GM08714 (cell line): Measurements from ENCODE around the gene GLRA3.
"Not testable (repeated sequence)": the region's sequence is repeated elsewhere in the genome, so short reads cannot be mapped to it uniquely, and the experiment has no call there.

ENCODE experiments used
- H3K4me3 ChIP-seq: fragments of 200-500 bp; sonication (Bioruptor generic); 2 replicates; pipeline ENCODE4 v1.5.1; 2014; ENCODE audit warnings: mild to moderate bottlenecking, low read length, inconsistent platforms
- ZNF274 ChIP-seq: IDR thresholded peaks from 2 replicates; pipeline ENCODE4 v1.6.1; 2012; ENCODE audit warnings: mild to moderate bottlenecking, low read depth, low read length

The GLRA3 gene

DNA sequence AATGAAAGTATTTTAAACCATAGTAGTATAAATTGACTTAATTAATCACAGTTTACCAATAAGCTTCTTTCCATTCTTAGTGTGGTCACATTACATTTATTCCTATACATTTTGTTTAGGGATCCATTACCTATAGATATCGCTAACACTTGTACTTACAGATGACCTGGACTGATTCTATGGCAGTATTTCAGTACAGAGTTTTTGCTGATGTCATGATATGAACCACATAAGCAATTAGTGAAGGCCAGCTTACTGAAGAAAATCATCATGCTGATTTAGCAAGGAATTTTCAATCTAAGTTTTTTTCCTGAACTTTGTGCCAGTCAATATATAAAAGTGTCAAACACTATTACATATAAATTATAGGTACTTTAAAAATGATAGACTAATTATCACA, 193.3 kb downstream of the GLRA3 start:
- TF ChIP-seq ZNF274: no peak
- no peak overlapping the region for H3K4me3 ChIP-seq

DNA sequence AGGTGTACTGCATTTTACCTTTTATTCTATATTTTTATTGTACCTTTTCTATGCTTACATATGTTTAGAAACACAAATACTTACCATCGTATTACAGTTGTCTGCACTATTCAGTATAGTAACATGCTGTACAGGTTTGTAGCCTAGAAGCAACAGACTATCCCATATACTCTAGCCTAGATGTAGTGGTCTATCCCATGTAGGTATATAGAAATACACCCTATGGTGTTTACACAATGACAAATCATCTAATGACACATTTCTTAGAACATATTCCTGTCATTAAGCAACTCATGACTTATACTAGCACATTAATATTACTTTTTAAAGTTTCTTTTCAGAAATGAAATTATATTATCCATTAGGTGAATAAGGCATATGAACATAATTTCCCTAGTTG, 195.6 kb downstream of the GLRA3 start:
- no peak for TF ChIP-seq ZNF274
- H3K4me3 ChIP-seq: no peak overlapping the region

DNA sequence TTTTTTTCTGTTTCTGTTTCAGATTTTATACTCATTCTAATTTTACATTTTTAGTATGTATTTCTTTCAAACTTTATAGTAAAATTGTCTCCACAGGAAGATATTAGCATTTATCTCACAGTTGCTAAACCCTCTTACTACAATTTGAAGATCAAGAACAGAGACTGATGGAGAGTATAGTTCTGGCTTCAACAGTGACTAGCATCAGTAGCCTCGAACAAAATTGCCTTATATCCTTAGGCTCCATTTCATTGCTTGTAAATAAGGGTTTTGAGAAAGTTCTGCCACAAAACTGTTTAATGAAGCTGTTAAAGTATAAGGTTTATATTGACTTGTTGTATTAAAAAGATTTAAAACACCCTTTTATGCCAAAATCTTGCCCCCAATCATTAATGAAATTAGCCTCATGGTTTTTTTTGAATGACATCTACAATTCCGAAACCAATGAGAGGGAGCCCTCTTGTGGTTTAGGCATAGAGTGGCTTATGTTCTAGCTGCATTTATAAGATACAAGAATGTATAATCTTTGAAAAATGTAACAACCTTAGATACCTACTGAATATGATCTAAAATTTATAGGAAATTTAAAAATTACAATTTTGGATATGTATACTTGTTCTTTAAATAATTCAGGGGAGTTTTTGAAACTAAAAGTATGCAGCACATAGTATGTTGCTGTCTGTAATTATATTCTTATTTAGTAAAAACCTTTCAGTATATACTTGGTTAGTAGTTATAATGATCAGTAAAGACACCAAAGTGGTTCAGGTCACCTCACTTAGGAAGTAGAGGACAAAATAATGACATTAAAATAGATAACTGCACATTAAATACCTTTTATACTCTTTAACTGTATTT, 196.9 kb downstream of the GLRA3 start:
- no peak overlapping the region for H3K4me3 ChIP-seq
- TF ChIP-seq ZNF274: no peak

DNA sequence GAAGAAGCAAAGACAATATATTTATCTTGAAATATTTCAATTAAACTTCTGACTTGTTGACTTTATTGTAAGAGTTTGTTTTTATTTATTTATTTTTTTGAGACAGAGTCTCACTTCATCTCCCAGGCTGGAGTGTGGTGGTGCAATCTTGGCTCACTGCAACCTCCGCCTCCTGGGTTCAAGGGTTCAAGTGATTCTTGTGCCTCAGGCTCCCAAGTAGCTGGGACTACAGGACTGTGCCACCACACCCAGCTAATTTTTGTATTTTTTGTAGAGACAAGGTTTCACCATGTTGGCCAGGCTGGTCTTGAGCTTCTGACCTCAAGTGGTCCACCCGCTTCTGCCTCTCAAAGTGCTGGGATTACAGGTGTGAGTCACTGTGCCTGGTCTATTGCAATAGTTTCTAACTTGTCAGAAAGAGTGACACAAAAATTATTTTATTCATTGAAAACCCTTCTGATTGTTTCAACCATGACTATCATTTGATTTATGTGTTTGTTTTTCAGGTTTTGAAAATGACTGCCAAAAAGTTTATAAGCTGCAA, 199.1 kb downstream of the GLRA3 start:
- H3K4me3 ChIP-seq: not testable (repeated sequence)

DNA sequence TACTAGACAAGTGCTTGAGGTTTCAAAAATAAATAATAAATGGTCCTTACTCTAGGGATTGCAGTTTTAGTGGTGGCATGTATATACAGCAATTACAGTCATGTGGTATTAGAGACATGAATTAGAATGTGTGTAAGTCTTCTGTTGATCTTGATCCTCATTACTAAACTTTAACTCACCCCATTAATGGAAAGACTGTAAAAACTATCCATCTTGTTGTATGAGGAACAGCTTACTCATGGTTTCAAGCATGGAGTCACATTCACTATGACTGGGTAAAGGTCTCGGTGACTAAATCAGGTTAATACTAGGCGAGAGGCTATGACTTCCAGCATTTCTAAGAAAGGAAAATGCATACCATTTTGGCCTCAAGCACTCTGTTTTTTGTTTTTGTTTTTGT, 199.8 kb downstream of the GLRA3 start:
- no peak overlapping the region for H3K4me3 ChIP-seq
- TF ChIP-seq ZNF274: no peak

DNA sequence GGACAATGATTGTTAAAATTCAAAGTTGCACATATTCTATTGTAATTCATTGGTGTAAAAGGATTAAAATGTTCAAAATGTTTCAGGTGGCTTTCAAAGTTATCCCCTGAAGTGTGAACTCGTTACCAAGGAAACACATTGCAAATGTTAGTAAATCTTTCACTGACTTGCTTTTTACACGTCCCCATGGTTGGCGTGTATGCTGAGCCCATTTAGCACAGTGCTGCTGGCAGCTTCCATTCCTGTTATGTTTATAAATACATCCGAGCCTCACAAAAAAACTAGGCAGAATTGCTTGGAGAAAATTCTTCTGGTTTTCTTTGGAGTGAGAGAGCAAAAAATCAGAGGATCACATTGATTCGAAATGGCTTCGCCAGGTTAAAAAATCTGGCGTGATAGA, 200.9 kb downstream of the GLRA3 start:
- H3K4me3 ChIP-seq: no peak overlapping the region
- no peak for TF ChIP-seq ZNF274

DNA sequence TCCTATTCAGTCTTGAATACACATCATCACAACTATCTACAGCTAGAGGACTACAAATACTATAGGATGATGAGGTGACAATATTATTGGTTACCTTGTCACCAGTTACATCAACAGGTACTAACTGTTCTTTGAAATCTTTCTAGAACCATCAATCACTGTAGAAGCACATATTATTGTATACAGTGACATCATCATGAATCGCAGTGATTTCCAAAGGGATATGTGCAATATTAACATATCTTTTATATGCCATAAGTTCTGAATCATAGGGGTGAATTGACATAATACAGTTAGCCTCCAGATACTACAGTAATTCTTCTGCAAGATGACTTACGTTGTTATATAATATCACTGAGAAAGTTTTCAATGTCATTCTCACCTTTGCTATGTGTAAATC, 201.6 kb downstream of the GLRA3 start:
- H3K4me3 ChIP-seq: no peak overlapping the region
- no peak for TF ChIP-seq ZNF274

DNA sequence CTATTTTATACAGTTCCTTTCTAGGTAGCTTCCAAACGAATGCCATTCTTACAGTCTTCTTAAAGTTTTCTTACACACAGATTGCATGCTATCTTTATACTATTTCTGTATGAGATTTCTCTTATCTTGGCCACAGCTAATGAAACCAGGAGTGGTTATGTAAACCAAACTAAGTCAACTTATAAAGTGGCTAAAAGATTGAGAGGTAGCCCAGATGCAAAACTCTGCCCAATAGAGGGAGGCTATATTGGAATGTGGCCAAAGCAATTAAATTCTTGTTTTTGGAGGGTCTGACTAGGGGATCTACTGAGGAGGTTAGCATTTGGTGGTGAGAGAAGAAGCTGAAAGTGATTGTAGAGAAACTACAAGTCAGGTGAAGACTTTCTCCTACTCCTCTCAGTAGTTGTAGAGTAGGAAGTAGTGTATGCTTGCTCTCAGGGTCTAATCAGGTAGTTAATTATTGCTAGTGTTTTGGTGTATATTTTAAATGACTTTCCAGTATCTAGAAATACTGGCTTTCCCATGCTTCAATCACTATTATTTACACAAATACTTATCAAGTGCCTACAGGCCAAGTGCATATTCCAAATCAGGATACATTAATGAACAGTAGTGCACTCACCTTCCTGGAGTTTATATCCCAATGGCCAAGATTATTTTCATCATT, 202.6 kb downstream of the GLRA3 start:
- no peak overlapping the region for H3K4me3 ChIP-seq
- TF ChIP-seq ZNF274: no peak

DNA sequence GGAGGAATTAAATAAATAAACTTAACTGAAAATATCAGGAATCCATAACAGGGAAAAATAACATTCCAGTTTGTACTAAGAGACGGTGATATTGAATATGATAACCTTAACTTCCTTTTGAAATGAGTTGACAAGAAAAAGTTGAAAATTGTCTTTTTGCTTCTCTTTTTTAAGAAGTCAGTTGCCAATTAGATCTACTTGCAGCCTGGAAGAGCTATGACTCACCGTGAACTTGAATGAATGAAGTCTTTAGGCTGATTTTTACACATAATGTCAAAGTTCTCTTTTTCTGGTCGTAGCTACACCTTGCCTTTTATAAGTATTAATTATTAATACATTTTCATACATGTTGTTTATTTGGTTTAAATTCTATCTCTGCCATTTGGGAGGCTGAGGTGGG, 212.4 kb downstream of the GLRA3 start:
- H3K4me3 ChIP-seq: no peak overlapping the region

DNA sequence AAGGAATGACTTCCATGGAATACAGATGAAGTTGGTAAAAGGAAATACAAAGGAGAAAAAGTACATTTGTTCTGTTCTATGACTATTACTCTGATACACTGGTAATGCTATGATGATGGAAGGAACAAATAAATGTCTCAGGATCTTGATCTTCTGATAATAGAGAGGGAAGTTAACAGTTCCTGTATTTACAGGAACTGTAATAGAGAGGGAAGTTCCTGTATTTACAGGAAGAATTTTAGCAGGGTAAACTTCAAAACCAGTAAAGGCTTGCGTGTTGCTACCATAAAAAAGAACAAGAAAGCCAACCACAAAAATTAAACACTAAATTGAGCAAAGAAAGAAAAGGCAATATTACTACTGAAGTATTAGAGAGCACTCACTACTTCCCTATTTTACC, 215.1 kb downstream of the GLRA3 start:
- no peak for TF ChIP-seq ZNF274
- H3K4me3 ChIP-seq: no peak overlapping the region

More for the DNA sequence above, 212.4 kb downstream of the GLRA3 start:
- no peak for TF ChIP-seq ZNF274

DNA sequence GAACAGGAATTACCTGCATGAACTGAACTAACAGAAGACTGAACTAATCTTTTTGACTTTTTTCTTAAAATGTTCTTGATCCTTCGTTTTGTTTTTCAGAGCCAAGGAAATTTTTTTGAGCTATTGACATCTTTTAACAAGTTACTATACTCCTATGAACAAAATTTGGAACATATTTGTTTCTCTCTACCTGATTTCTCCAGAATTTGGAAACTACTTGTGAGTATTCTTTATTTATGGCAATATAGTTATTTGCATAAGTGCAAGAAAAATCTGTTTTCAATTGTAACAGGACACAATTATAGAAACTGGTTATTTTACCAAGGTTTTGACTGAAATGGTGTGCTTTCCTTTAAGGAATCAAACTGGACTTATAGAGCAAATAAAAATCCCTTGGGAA, 217.3 kb downstream of the GLRA3 start:
- no peak for TF ChIP-seq ZNF274
- H3K4me3 ChIP-seq: no peak overlapping the region

DNA sequence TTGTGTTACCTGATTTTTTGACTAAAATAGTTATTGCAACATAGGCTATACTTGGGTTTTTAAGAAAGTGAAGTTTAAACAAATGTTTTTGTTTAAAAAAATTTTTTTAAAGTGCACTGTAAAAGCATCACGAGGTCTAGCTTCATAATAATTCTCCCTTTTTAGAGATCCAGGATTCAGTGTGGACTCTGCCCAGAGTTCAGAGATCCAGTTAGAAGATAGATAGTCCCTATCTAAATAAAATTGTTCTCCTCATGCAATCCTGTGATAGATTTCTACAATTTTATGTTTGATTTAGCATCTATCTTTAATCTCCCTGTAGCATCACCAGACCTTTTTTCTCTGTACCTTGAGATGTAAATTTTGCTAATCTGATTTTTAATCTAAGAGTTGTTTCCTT, 221.3 kb downstream of the GLRA3 start:
- H3K4me3 ChIP-seq: no peak overlapping the region
- no peak for TF ChIP-seq ZNF274

DNA sequence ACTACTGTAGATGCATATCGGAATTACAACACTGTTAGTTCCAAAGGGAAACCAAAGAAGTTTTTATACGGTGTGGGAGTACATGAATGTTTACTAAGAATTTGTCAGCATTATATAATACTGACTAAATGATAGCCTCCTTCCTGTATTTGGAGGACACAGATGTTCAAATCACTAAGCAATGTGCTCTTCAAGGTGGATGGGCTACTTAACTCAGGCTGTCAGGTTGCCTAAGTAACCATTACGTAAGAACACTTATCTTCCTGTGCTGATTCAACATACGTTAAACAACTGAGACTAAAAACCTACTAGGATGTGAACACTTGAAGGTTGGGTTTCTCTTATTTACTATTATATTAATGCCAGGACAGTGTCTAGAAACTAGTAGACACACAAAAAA, 224.8 kb downstream of the GLRA3 start:
- TF ChIP-seq ZNF274: no peak
- H3K4me3 ChIP-seq: no peak overlapping the region

DNA sequence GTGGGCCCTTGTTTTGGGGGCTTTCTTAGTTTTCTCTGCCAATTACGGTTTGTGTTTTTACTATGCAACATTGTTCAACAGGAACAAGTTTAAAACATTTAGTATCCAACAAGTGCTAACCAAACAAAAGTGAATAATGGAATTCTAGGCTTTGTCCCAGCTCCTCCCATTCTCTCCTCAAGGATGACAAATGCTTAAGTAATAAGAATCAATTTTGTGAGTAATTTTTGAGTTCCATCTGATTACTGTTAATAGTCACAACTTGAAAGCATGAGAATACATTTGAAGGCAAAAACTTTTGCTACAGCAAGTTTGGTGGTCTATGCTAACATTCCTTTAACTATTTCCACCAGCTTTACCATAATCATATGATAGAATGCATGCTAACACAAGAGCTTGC, 228.7 kb downstream of the GLRA3 start:
- no peak overlapping the region for H3K4me3 ChIP-seq
- no peak for TF ChIP-seq ZNF274

DNA sequence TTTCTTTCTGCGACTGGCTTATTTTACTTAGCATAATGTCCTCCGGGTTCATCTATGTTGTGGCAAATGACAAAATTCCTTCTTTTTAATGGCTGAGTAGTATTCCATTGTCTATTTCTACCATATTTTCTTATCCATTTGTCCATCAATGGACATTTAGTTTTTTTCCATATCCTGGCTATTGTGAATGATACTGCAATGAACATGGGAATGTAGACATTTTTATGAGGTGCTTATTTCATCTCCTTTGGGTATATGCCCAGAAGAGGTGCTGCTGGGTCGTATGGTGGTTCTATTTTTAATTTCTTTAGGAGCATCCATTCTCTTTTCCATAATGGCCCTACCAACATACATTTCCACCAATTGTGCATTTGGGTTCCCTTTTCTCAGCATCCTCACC, 230.2 kb downstream of the GLRA3 start:
- H3K4me3 ChIP-seq: no peak overlapping the region
- no peak for TF ChIP-seq ZNF274
